CD4-positive, alpha-beta T cell treated with Interleukin-6 for 4 hours (primary cell): ENCODE data around the gene NOM1.
"Not testable (repeated sequence)": the region's sequence is repeated elsewhere in the genome, so short reads cannot be mapped to it uniquely, and the experiment has no call there.

Source experiments
- DNase-seq: peaks from one replicate; pipeline ENCODE4 v3.0.0-alpha.2; 2020; ENCODE audit warnings: mixed read lengths

The NOM1 gene

GRCh38 chr7:156949541-156950380 is at the start of gene NOM1:
NOM1 (plus strand) TSS chr7:156949712; CDS start chr7:156949738, 26 bp downstream.
- peak; percentile 95 for DNase-seq

- DNase-seq: not testable (repeated sequence)
Observed at GRCh38 chr7:156900093-156900492, 49.4 kb upstream of the NOM1 start.

- DNase-seq: peak; percentile 54
Observed at GRCh38 chr7:156903232-156903909, 46.1 kb upstream of the NOM1 start.

- no peak for DNase-seq
Observed at GRCh38 chr7:156906200-156906649, 43.3 kb upstream of the NOM1 start.

- DNase-seq: no peak
Observed at GRCh38 chr7:156907656-156908055, 41.9 kb upstream of the NOM1 start.

GRCh38 chr7:156909574-156910252 is 39.8 kb upstream of the NOM1 start:
- DNase-seq: not testable (repeated sequence)

GRCh38 chr7:156918635-156919034 is 30.9 kb upstream of the NOM1 start:
- no peak for DNase-seq

GRCh38 chr7:156919132-156919713 is 30.3 kb upstream of the NOM1 start:
- DNase-seq: no peak

- no peak for DNase-seq
Observed at GRCh38 chr7:156920076-156920475, 29.4 kb upstream of the NOM1 start.

GRCh38 chr7:156920487-156921373 is 28.8 kb upstream of the NOM1 start:
- DNase-seq: not testable (repeated sequence)

- DNase-seq: not testable (repeated sequence)
Observed at GRCh38 chr7:156922304-156922703, 27.2 kb upstream of the NOM1 start.

- not testable (repeated sequence) for DNase-seq
Observed at GRCh38 chr7:156925821-156926220, 23.7 kb upstream of the NOM1 start.

GRCh38 chr7:156927571-156928405 is 21.7 kb upstream of the NOM1 start:
- no peak for DNase-seq

GRCh38 chr7:156928406-156928747 is 21.1 kb upstream of the NOM1 start:
- no peak for DNase-seq

- DNase-seq: peak; percentile 20
Observed at GRCh38 chr7:156929789-156930539, 19.5 kb upstream of the NOM1 start.

GRCh38 chr7:156932006-156932405 is 17.5 kb upstream of the NOM1 start:
- no peak for DNase-seq

- no peak for DNase-seq
Observed at GRCh38 chr7:156935250-156935649, 14.3 kb upstream of the NOM1 start.

- DNase-seq: not testable (repeated sequence)
Observed at GRCh38 chr7:156936766-156937165, 12.7 kb upstream of the NOM1 start.

GRCh38 chr7:156940421-156941122 is 8.9 kb upstream of the NOM1 start:
- no peak for DNase-seq
